ENCODE results near the gene ZBTB40. TPM values are rescaled to one million over a fixed set of nuclear protein-coding genes. Genes with fewer than 3 reads are reported as not detected.

The ZBTB40 gene
- polyA plus RNA-seq, 1 of the 3 experiments (the other 2 are of a cell fraction), result 5.0 TPM

- Histone ChIP-seq H3F3A (replicated peaks; ENCODE audit: insufficient read depth) (no peaks in the 10 kb centered on the region), H3K4me3 (ENCODE audit: low read depth in 2 of 2, low read length in 1 of 2) (no peak overlapping the region), H4K20me1 (ENCODE audit: insufficient read depth) (no peaks in the 10 kb centered on the region), H3K9me2 (no peaks in the 10 kb centered on the region), H3K27ac (ENCODE audit: low read depth in 2 of 2, low read length in 1 of 2) (no peak overlapping the region), H3K4me1 (ENCODE audit: control insufficient read depth in 1 of 2, insufficient read depth in 2 of 2, low read depth in 1 of 2, low read length in 1 of 2) (peaks cover 7 to 24% of the 10 kb centered on the region in 2 experiments; a peak in 2 of 4 replicates), H3K79me2 (ENCODE audit: insufficient read depth) (no peaks in the 10 kb centered on the region), H3K36me3 (replicated peaks in 1 of 2; ENCODE audit: control insufficient read depth in 1 of 2, insufficient read depth in 2 of 2, low read length in 1 of 2) (no peaks in the 10 kb centered on the region), H3K4me2 (no peak overlapping the region), H3K9me3 (no peaks in the 10 kb centered on the region), H3K27me3 (ENCODE audit: insufficient read depth) (no peaks in the 10 kb centered on the region), H2AFZ (ENCODE audit: low read depth) (no peak overlapping the region), H3K9ac (no peak overlapping the region)
- no peak for DNase-seq
- 74% methylated on average over 12 of the region's 12 CpGs for WGBS (ENCODE audit: low lambda C conversion rate)
- ChIA-PET POLR2A (no interaction called here), CTCF (interaction anchor here (0.7 to 12.2 kb wide), 56 partner anchors 10 to 716 kb away, joined by 3 to 173 read pairs (median 6); partner anchors contain the start of gene C1QC)
- TF ChIP-seq NFIC (IDR thresholded peaks at IDR 0.05; ENCODE audit: borderline replicate concordance) (no peak), GABPA (IDR thresholded peaks at IDR 0.05; ENCODE audit: low read depth) (no peak), USF1 (IDR thresholded peaks at IDR 0.05; ENCODE audit: borderline replicate concordance, low read depth) (no peak), FOXJ3 (CRISPR knock-in tag; IDR thresholded peaks at IDR 0.05) (no peak), RAD21 (IDR thresholded peaks at IDR 0.05; ENCODE audit: low read length) (no peak), GATA2 (CRISPR knock-in tag; IDR thresholded peaks at IDR 0.05) (no peak), TEAD4 (IDR thresholded peaks at IDR 0.05; ENCODE audit: borderline replicate concordance, insufficient read depth) (no peak), YY1 (IDR thresholded peaks at IDR 0.05; ENCODE audit: low read depth) (no peak), FOXM1 (IDR thresholded peaks at IDR 0.05; ENCODE audit: low read depth) (no peak), MXI1 (IDR thresholded peaks at IDR 0.05; ENCODE audit: low read depth, low read length) (no peak), RCOR1 (IDR thresholded peaks at IDR 0.05; ENCODE audit: low read length) (no peak), ELF1 (IDR thresholded peaks at IDR 0.05) (no peak), EP300 (IDR thresholded peaks at IDR 0.05; ENCODE audit: borderline replicate concordance in 1 of 2, low read depth in 1 of 2, low read length in 1 of 2) (no peak), USF2 (IDR thresholded peaks at IDR 0.05; ENCODE audit: borderline replicate concordance, low read depth, low read length) (no peak)
- TF ChIP-seq, protein P1, sequence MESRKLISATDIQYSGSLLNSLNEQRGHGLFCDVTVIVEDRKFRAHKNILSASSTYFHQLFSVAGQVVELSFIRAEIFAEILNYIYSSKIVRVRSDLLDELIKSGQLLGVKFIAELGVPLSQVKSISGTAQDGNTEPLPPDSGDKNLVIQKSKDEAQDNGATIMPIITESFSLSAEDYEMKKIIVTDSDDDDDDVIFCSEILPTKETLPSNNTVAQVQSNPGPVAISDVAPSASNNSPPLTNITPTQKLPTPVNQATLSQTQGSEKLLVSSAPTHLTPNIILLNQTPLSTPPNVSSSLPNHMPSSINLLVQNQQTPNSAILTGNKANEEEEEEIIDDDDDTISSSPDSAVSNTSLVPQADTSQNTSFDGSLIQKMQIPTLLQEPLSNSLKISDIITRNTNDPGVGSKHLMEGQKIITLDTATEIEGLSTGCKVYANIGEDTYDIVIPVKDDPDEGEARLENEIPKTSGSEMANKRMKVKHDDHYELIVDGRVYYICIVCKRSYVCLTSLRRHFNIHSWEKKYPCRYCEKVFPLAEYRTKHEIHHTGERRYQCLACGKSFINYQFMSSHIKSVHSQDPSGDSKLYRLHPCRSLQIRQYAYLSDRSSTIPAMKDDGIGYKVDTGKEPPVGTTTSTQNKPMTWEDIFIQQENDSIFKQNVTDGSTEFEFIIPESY (IDR thresholded peaks at IDR 0.05; ENCODE audit: borderline replicate concordance, low read depth), result no peak
These were observed 34.2 kb upstream of the ZBTB40 start for GRCh38 chr1:22417466-22417865.

DNA sequence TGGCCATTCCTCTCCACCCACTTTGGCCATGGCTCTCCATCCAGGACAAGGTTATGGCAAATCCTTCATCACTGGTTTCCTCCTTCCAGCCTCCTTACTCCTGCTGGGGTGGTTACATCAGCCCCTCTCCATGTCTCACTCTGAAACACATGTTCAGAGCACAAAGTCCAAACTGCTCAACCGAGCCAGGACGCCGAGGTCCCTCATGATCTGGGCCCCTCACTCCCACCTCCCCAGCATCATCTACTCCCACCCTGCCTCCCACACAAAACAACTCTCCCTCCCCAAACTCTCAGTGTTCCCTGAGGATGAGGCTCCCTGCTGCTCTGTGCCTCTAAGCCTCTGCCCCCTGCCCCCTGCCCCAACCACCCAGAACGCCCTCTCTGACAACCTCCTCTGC lies 33.3 kb upstream of the ZBTB40 start:
- H3K9me2 ChIP-seq, result no peaks in the 10 kb centered on the region
- H3K9me3 ChIP-seq, result no peaks in the 10 kb centered on the region
- 77% methylated on average over 4 of the region's 4 CpGs for WGBS (ENCODE audit: low lambda C conversion rate)
- H3K4me1 ChIP-seq (ENCODE audit: control insufficient read depth in 1 of 2, insufficient read depth in 2 of 2, low read depth in 1 of 2, low read length in 1 of 2), result peaks cover 7 to 17% of the 10 kb centered on the region in 2 experiments; a peak in 2 of 4 replicates
- no peaks in the 10 kb centered on the region for H3K36me3 ChIP-seq (replicated peaks in 1 of 2; ENCODE audit: control insufficient read depth in 1 of 2, insufficient read depth in 2 of 2, low read length in 1 of 2)
- H4K20me1 ChIP-seq (ENCODE audit: insufficient read depth), result no peaks in the 10 kb centered on the region
- 0 out of 2 replicates have a peak overlapping the region, but pooled peaks have one; percentile 28 for H3K4me2 ChIP-seq
- no peak for DNase-seq
- ChIA-PET CTCF (interaction anchor here (1.5 to 12.2 kb wide), 7 partner anchors 221 to 313 kb away, joined by 4 to 176 read pairs (median 49); partner anchors contain the start of gene C1QC), POLR2A (no interaction called here)
- no peak overlapping the region for H3K9ac ChIP-seq
- H3K4me3 ChIP-seq (ENCODE audit: low read depth in 2 of 2, low read length in 1 of 2), result no peak overlapping the region
- 0 out of 2 replicates have a peak overlapping the region, but pooled peaks have one; percentile 9 for H2AFZ ChIP-seq (ENCODE audit: low read depth)
- no peaks in the 10 kb centered on the region for H3K27me3 ChIP-seq (ENCODE audit: insufficient read depth)
- TF ChIP-seq, protein P2, sequence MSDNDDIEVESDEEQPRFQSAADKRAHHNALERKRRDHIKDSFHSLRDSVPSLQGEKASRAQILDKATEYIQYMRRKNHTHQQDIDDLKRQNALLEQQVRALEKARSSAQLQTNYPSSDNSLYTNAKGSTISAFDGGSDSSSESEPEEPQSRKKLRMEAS (IDR thresholded peaks at IDR 0.05; ENCODE audit: low read depth), result no peak
- no peak for TF ChIP-seq YY1 (IDR thresholded peaks at IDR 0.05; ENCODE audit: low read depth)
- TF ChIP-seq CHD2 (IDR thresholded peaks at IDR 0.05; ENCODE audit: low read length, partially characterized antibody), result no peak
- TF ChIP-seq FOXM1 (IDR thresholded peaks at IDR 0.05; ENCODE audit: low read depth), result no peak
- no peak for TF ChIP-seq NFIC (IDR thresholded peaks at IDR 0.05; ENCODE audit: borderline replicate concordance)
- TF ChIP-seq NRF1 (IDR thresholded peaks at IDR 0.05; ENCODE audit: low read depth, low read length), result no peak
- no peak for TF ChIP-seq SMC3 (IDR thresholded peaks at IDR 0.05; ENCODE audit: low read depth, low read length)
- TF ChIP-seq GABPA (IDR thresholded peaks at IDR 0.05; ENCODE audit: low read depth), result no peak
- TF ChIP-seq RAD21 (IDR thresholded peaks at IDR 0.05; ENCODE audit: low read length), result no peak
- TF ChIP-seq EP300 (IDR thresholded peaks at IDR 0.05; ENCODE audit: borderline replicate concordance in 1 of 2, low read depth in 1 of 2, low read length in 1 of 2), result no peak
- no peak overlapping the region for H3K27ac ChIP-seq (ENCODE audit: low read depth in 2 of 2, low read length in 1 of 2)
- H3K79me2 ChIP-seq (ENCODE audit: insufficient read depth), result no peaks in the 10 kb centered on the region
- no peaks in the 10 kb centered on the region for H3F3A ChIP-seq (replicated peaks; ENCODE audit: insufficient read depth)
